Measurements from ENCODE around the gene PIP5K1A.

- TF ChIP-seq NRF1 (IDR thresholded peaks at IDR 0.05; ENCODE audit: low read depth, low read length) (no peak), CTCF (IDR thresholded peaks at IDR 0.05; ENCODE audit: control extremely low read depth in 1 of 3, insufficient read depth in 1 of 3, low read depth in 1 of 3, low read length in 3 of 3) (peak in 2 of 3 experiments; percentile 10 to 42; a peak in 2 of 4 replicates), KDM5A (IDR thresholded peaks at IDR 0.05; ENCODE audit: low read length) (no peak), USF2 (IDR thresholded peaks at IDR 0.05; ENCODE audit: low read length) (no peak), SRF (IDR thresholded peaks at IDR 0.05; ENCODE audit: low read depth, low read length) (no peak), SIN3A (conservative IDR thresholded peaks at IDR 0.05 in 1 of 2, IDR thresholded peaks at IDR 0.05 in 1 of 2; ENCODE audit: low read depth in 1 of 2, low read length in 2 of 2) (no peak), TAF1 (IDR thresholded peaks at IDR 0.05; ENCODE audit: low read depth, low read length) (no peak), EP300 (IDR thresholded peaks at IDR 0.05; ENCODE audit: borderline replicate concordance in 1 of 2, low read depth in 2 of 2, low read length in 2 of 2) (no peak), TEAD4 (IDR thresholded peaks at IDR 0.05; ENCODE audit: low read depth, low read length) (no peak)
Observed at GRCh38 chr1:151196292-151196800, 2.0 kb upstream of the PIP5K1A start.

Data from H1 (cell line).